H1 (cell line): Measurements from ENCODE around the gene CCDC74A. TPM values are rescaled to one million over a fixed set of nuclear protein-coding genes. Genes with fewer than 3 reads are reported as not detected.
"Not testable (repeated sequence)": the region's sequence is repeated elsewhere in the genome, so short reads cannot be mapped to it uniquely, and the experiment has no call there.

ENCODE experiments used
- CTCF ChIA-PET: fragments of 300-600 bp; sonication (Branson Sonifier 250); formaldehyde crosslinking; loops from one replicate; lab custom pipeline; 2021; ENCODE audit not compliant: partially characterized antibody; lab: Charles Lee
- POLR2A ChIA-PET: fragments of 300-600 bp; sonication (Branson Sonifier 250); formaldehyde crosslinking; loops from one replicate; lab custom pipeline; 2021; ENCODE audit warnings: inconsistent platforms; ENCODE audit not compliant: partially characterized antibody; lab: Charles Lee
- DNase-seq, 2 experiments: peaks; one replicate each; pipeline versions ENCODE4 v3.0.0 to v3.0.0-alpha.2; 2010 to 2022; ENCODE audit warnings: low spot score in 2 of 2, low read depth in 1 of 2, mixed read lengths in 1 of 2
- FAIRE-seq: peaks from 2 replicates; lab custom pipeline; 2011; peaks lifted over from hg19 to GRCh38; lab: Jason Lieb, UNC
- H2AFZ ChIP-seq: 2 replicates; pipeline ENCODE4 v1.8.1; 2012; ENCODE audit warnings: low read length, inconsistent platforms
- H2AK5ac ChIP-seq: 2 replicates; pipeline ENCODE4 v1.6.1; 2013; ENCODE audit warnings: low read depth, low read length
- H2BK120ac ChIP-seq: replicated peaks from 2 replicates; pipeline ENCODE3; 2013; ENCODE audit warnings: low read depth, low read length, inconsistent platforms
- H2BK12ac ChIP-seq: 2 replicates; pipeline ENCODE4 v1.6.1; 2013; ENCODE audit warnings: low read depth, low read length
- H2BK15ac ChIP-seq: 2 replicates; pipeline ENCODE4 v1.6.1; 2013; ENCODE audit warnings: low read length
- H2BK20ac ChIP-seq: 2 replicates; pipeline ENCODE4 v1.6.1; 2013; ENCODE audit warnings: low read length
- H2BK5ac ChIP-seq: 2 replicates; pipeline ENCODE4 v1.6.1; 2013; ENCODE audit warnings: low read depth, low read length
- H3K14ac ChIP-seq: 2 replicates; pipeline ENCODE4 v1.6.1; 2013; ENCODE audit warnings: inconsistent platforms; ENCODE audit not compliant: insufficient read length
- H3K18ac ChIP-seq: 2 replicates; pipeline ENCODE4 v1.6.1; 2013; ENCODE audit warnings: low read length; ENCODE audit errors: extremely low read depth
- H3K23ac ChIP-seq: 2 replicates; pipeline ENCODE4 v1.6.1; 2013; ENCODE audit warnings: inconsistent platforms; ENCODE audit not compliant: insufficient read length
- H3K23me2 ChIP-seq: 2 replicates; pipeline ENCODE4 v1.6.1; 2013; ENCODE audit warnings: low read depth, low read length
- H3K27ac ChIP-seq: 2 replicates; pipeline ENCODE4 v1.6.1; 2011; ENCODE audit warnings: low read depth, low read length, inconsistent platforms
- H3K27me3 ChIP-seq, 4 experiments: replicated peaks in 1 of 4; 1 replicate in 1 of 4; 2 replicates in 3 of 4; pipeline versions ENCODE4 v1.6.1 to v1.8.1; 2011 to 2013; ENCODE audit warnings: low read length in 3 of 4, mild to moderate bottlenecking in 3 of 4, inconsistent platforms in 2 of 4, mixed read lengths in 2 of 4, moderate library complexity in 1 of 4; ENCODE audit not compliant: control insufficient read depth in 3 of 4, insufficient read depth in 3 of 4; ENCODE audit errors: extremely low read depth in 1 of 4
- H3K36me3 ChIP-seq, 4 experiments: 2 replicates each; pipeline versions ENCODE4 v1.6.1 to v1.8.1; 2011 to 2013; ENCODE audit warnings: mild to moderate bottlenecking in 4 of 4, low read length in 3 of 4, moderate library complexity in 2 of 4, control low read depth in 1 of 4, inconsistent platforms in 1 of 4; ENCODE audit not compliant: insufficient read depth in 4 of 4, control insufficient read depth in 2 of 4
- H3K4ac ChIP-seq: replicated peaks from 2 replicates; pipeline ENCODE3; 2013; ENCODE audit warnings: low read length, low read depth, mixed read lengths, inconsistent platforms; ENCODE audit not compliant: insufficient read length
- H3K4me1 ChIP-seq, 4 experiments: replicated peaks in 1 of 4; 1 replicate in 1 of 4; 2 replicates in 3 of 4; pipeline versions ENCODE4 v1.6.1 to v1.8.1; 2011 to 2013; ENCODE audit warnings: low read length in 3 of 4, inconsistent platforms in 2 of 4, mixed read lengths in 1 of 4; ENCODE audit not compliant: insufficient read depth in 4 of 4, control insufficient read depth in 3 of 4
- H3K4me2 ChIP-seq, 2 experiments: 2 replicates each; pipeline versions ENCODE4 v1.6.1 to v1.8.1; 2011 to 2013; ENCODE audit warnings: low read depth in 2 of 2, low read length in 2 of 2, control low read depth in 1 of 2, inconsistent platforms in 1 of 2, mild to moderate bottlenecking in 1 of 2; ENCODE audit not compliant: insufficient read depth in 1 of 2
- H3K4me3 ChIP-seq, 4 experiments: fragments of 200-600, 300-600 bp in 1 of 4; sonication (generic), shearing (Covaris generic), sonication (Bioruptor Twin) in 1 of 4; 2 replicates each; pipeline versions ENCODE4 v1.5.1 to v1.8.1; 2011 to 2016; ENCODE audit warnings: low read length in 4 of 4, low read depth in 3 of 4, control low read depth in 2 of 4, inconsistent platforms in 2 of 4, mild to moderate bottlenecking in 2 of 4, mixed read lengths in 1 of 4, moderate library complexity in 1 of 4; ENCODE audit not compliant: insufficient read depth in 2 of 4; ENCODE audit errors: extremely low read depth in 1 of 4
- H3K56ac ChIP-seq: replicated peaks from 2 replicates; pipeline ENCODE3; 2013; ENCODE audit warnings: low read depth, mild to moderate bottlenecking, mixed read lengths, low read length, inconsistent platforms; ENCODE audit not compliant: insufficient read length
- H3K79me1 ChIP-seq: 2 replicates; pipeline ENCODE4 v1.6.1; 2013; ENCODE audit warnings: low read depth, low read length, control low read depth
- H3K79me2 ChIP-seq, 2 experiments: 2 replicates each; pipeline versions ENCODE4 v1.6.1 to v1.8.1; 2012 to 2013; ENCODE audit warnings: low read length in 2 of 2, mild to moderate bottlenecking in 2 of 2, inconsistent platforms in 1 of 2; ENCODE audit not compliant: insufficient read depth in 2 of 2, control insufficient read depth in 1 of 2
- H3K9ac ChIP-seq, 4 experiments: replicated peaks in 1 of 4; 1 replicate in 1 of 4; 2 replicates in 3 of 4; pipeline versions ENCODE4 v1.6.1 to v1.8.1; 2011 to 2013; ENCODE audit warnings: low read depth in 3 of 4, low read length in 3 of 4, control low read depth in 2 of 4, mild to moderate bottlenecking in 2 of 4, moderate library complexity in 2 of 4, inconsistent platforms in 1 of 4; ENCODE audit errors: extremely low read depth in 1 of 4
- H3K9me3 ChIP-seq, 2 experiments: 2 replicates each; pipeline versions ENCODE4 v1.6.1 to v1.8.1; 2012 to 2013; ENCODE audit warnings: mild to moderate bottlenecking in 2 of 2, moderate library complexity in 2 of 2, control low read depth in 1 of 2, inconsistent platforms in 1 of 2, low read depth in 1 of 2, low read length in 1 of 2, mixed read lengths in 1 of 2; ENCODE audit not compliant: insufficient read depth in 2 of 2
- H4K20me1 ChIP-seq, 2 experiments: replicated peaks in 1 of 2; 2 replicates each; pipeline versions ENCODE3 to v1.8.1; 2011 to 2013; ENCODE audit warnings: inconsistent platforms in 2 of 2, low read length in 2 of 2, mild to moderate bottlenecking in 1 of 2; ENCODE audit not compliant: insufficient read depth in 2 of 2, control insufficient read depth in 1 of 2
- H4K5ac ChIP-seq: 2 replicates; pipeline ENCODE4 v1.6.1; 2013; ENCODE audit warnings: low read length, low read depth, mixed read lengths, inconsistent platforms; ENCODE audit not compliant: insufficient read length
- H4K8ac ChIP-seq: 2 replicates; pipeline ENCODE4 v1.8.0; 2013; ENCODE audit warnings: mild to moderate bottlenecking, moderate library complexity, low read length, inconsistent platforms; ENCODE audit not compliant: insufficient read depth; ENCODE audit errors: extremely low read depth
- H4K91ac ChIP-seq: replicated peaks from 2 replicates; pipeline ENCODE3; 2013; ENCODE audit warnings: low read length, mixed read lengths, inconsistent platforms; ENCODE audit not compliant: insufficient read length
- BCL11A ChIP-seq, 2 experiments: IDR thresholded peaks; one replicate each; pipeline ENCODE4 v1.6.1; 2011; ENCODE audit warnings: low read depth in 2 of 2, low read length in 2 of 2, mild to moderate bottlenecking in 2 of 2
- EP300 ChIP-seq, 2 experiments: IDR thresholded peaks; 1 replicate in 1 of 2; 2 replicates in 1 of 2; pipeline ENCODE4 v1.6.1; 2011 to 2012; ENCODE audit warnings: low read depth in 2 of 2, low read length in 2 of 2, mild to moderate bottlenecking in 2 of 2, borderline replicate concordance in 1 of 2, inconsistent platforms in 1 of 2, moderate library complexity in 1 of 2
- SP2 ChIP-seq: IDR thresholded peaks from 2 replicates; pipeline ENCODE4 v1.6.1; 2012; ENCODE audit warnings: mild to moderate bottlenecking, low read length, inconsistent platforms
- TEAD4 ChIP-seq: IDR thresholded peaks from 2 replicates; pipeline ENCODE4 v1.6.1; 2012; ENCODE audit warnings: low read depth, low read length, inconsistent platforms, mixed read lengths
- USF2 ChIP-seq: IDR thresholded peaks from 2 replicates; pipeline ENCODE4 v1.6.1; 2011; ENCODE audit warnings: low read length, improper control_type of control experiment
- WGBS, 2 experiments: shearing (Covaris generic) in 1 of 2; methylation state at CpG; one replicate each; pipeline versions ENCODE4 v1.1.6 to v1.1.7; 2013 to 2015; ENCODE audit warnings: low lambda C conversion rate in 2 of 2, mixed read lengths in 2 of 2, inconsistent platforms in 1 of 2, low coverage in 1 of 2, missing lambda C conversion rate in 1 of 2; ENCODE audit not compliant: insufficient replicate concordance in 2 of 2, insufficient coverage in 1 of 2, insufficient read length in 1 of 2; ENCODE audit errors: extremely low coverage in 1 of 2, missing lambda C conversion rate in 1 of 2; 5-methylcytosine and 5-hydroxymethylcytosine counted together
- polyA plus RNA-seq, 7 experiments: library from polyadenylated mRNA; depleted of rRNA in 3 of 7; stranded (reverse) in 5 of 7; unstranded in 2 of 7; fragments of >200 nt in 5 of 7; fragments of 200-250 nt in 2 of 7; gene quantifications; 1 replicate in 5 of 7; 2 replicates in 1 of 7; 4 replicates in 1 of 7; pipeline versions ENCODE4 v1.2.1 to v1.2.3, GENCODE V29; 2011 to 2013; ENCODE audit warnings: missing spikeins in 2 of 7, mixed read lengths in 2 of 7
- total RNA-seq: library from RNA; stranded (reverse); fragmentation: NEBNext Ultra II Directional; extraction: Animal tissue kit (Norgen Biotek cat#: 25700); gene quantifications from 2 replicates; pipeline ENCODE4 v1.2.1, GENCODE V29; 2021

CCDC74A gene
- total and polyA plus RNA-seq, 2 of the 8 experiments (the other 6 are each of a cell fraction or from before 2014, with no cell fraction given) = 18.1 to 21.0 TPM

GRCh38 chr2:131567891-131568290 is 40.2 kb downstream of the CCDC74A start (continued):
- TF ChIP-seq USF2 (no peak), TEAD4 (no peak), EP300 (IDR thresholded peaks at IDR 0.05; ENCODE audit: borderline replicate concordance in 1 of 2, low read depth in 2 of 2, low read length in 2 of 2) (no peak), SP2 (no peak), BCL11A (IDR thresholded peaks at IDR 0.05; ENCODE audit: low read depth in 2 of 2, low read length in 2 of 2) (no peak)

GRCh38 chr2:131568401-131568800 is 40.7 kb downstream of the CCDC74A start:
- H3K9ac ChIP-seq, H3K79me2 ChIP-seq, H3K4me3 ChIP-seq, H3K36me3 ChIP-seq, H2AK5ac ChIP-seq, H3K23me2 ChIP-seq, H3K56ac ChIP-seq, POLR2A ChIA-PET, H4K8ac ChIP-seq, H4K5ac ChIP-seq, H3K23ac ChIP-seq, H2BK12ac ChIP-seq, DNase-seq, FAIRE-seq, H3K4ac ChIP-seq, H3K27me3 ChIP-seq, CTCF ChIA-PET, H3K27ac ChIP-seq, H2BK20ac ChIP-seq, H3K4me1 ChIP-seq, H3K4me2 ChIP-seq, H3K9me3 ChIP-seq, H2AFZ ChIP-seq, H3K14ac ChIP-seq, H3K18ac ChIP-seq, H2BK120ac ChIP-seq, H2BK5ac ChIP-seq, H2BK15ac ChIP-seq, H4K91ac ChIP-seq, H3K79me1 ChIP-seq, H4K20me1 ChIP-seq: not testable (repeated sequence)
- 96% methylated on average over 1 of the region's 1 CpG; no CpG with 5 or more reads in 1 of the 2 experiments for WGBS, 2 experiments
